Dermis microvascular lymphatic vessel endothelial cell (primary cell): Measurements from ENCODE around the gene SORBS1. TPM values are rescaled to one million over a fixed set of nuclear protein-coding genes. Genes with fewer than 3 reads are reported as not detected.

ENCODE experiments used
- DNase-seq, 2 donors: peaks; one replicate each; pipeline versions ENCODE4 v3.0.0 to v3.0.0-alpha.2; 2010; ENCODE audit warnings: low read depth in 2 of 2
- total RNA-seq: library from RNA; depleted of rRNA; stranded (reverse); fragments of >200 nt; gene quantifications from 2 replicates; pipeline ENCODE4 v1.2.1, GENCODE V29; 2014

The SORBS1 gene
- total RNA-seq, 1 donor from 2014 or later, result 0.77 TPM

DNA sequence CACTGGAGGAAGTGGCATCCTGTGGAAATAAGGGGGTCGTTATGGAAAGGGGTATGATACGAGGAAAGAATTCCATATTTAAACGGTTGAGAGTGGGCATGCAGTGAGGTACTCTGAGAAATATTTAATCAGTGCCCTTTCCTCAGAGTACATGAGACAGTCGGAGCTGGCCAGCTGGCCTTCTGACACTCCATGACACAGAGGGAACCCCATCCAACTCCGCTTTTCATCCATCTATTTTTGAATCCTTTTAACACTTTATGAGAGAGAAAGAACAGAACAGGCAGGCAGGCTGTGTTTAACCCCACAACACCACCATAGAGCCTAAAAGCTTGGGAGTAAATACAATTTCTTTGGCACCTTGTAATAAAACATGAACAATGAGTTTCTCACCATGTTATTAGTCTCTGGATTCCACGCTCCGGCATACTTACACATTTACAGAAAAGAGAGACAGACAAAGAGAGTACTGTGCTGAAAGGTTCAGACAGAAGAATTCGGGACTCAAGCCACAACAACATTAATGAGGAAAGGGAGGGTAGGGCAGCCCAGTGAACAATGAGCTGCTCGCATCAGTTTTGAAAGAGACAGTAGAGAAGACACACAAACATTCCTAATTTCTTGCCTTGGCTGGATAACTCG lies 146.2 kb downstream of the SORBS1 start:
- no peak for DNase-seq

DNA sequence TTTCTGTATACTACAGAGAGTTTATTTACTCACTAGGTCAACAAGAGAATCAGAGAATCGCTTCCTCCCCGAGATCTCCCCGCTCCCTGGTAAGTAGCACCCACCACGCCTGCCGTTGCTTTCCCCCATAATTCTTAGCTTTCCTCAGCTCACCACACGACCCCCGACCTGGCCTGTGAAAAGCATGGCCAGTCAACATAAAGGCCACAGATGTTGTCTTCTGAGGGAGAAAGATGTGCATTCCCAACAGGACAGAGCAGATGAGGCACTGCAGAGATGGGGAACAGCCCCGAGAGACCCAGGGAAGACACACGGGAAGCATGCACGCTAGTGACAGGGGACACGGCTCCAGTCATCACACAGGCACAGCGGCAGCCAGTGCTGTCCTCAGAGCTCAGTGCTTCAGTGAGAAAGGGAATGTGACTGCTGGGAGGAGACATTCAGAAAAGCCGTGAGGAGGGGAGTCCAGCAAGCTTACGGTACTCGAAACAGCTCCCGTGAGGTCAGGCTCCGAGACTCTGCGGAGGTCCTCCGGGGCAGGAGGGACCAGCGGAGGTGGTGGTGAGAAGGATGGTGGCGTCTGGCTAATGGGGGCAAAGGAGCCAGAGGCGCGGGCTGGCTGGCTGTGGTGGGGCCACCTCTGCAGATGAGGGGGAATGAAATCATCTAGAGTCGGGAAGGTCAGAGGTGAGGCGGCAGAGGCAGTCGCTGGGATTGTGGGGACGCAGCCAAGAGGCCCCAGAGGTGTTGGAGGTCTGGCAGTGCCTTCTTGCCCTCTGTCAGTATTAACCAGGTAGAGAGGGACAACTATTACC lies 146.9 kb downstream of the SORBS1 start:
- DNase-seq, result no peak

DNA sequence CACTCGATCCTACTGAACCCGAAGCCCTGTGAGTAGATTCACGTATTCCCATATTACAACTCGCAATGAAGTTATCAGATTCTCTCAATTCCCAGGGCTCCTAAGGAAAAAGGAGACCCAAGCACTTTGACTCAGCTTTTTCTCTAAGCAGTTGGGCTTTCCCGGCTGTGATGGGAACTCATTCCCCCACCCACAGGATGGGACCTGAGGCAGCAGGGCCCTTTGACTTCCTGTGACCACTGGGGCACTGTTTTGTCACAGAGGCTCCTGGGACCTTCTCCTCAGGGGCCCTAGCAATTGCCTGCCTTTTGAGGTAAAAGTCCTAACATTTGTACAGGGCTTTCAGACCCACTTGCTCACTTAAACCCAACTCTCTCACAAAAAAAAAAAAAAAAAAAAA lies 147.6 kb downstream of the SORBS1 start:
- DNase-seq, result no peak

DNA sequence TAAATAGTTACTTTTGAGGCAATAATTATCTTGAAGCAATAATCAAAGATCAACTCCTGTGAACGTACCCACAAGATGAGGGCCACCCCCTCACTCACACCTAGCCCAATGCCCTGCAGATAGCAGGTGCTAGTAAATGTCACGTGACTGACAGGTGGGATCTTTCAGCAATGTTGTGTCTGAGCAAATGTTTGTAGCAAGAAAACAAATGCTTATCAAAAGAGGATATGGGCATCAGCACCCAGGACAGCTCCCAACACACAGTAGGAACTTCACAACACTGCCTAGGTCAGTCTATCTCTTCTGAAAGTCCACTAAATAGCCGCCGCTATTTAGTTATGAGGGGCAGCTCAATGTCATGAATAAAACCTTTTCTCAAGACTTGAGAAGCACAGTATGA lies 149.5 kb downstream of the SORBS1 start:
- DNase-seq, result no peak

DNA sequence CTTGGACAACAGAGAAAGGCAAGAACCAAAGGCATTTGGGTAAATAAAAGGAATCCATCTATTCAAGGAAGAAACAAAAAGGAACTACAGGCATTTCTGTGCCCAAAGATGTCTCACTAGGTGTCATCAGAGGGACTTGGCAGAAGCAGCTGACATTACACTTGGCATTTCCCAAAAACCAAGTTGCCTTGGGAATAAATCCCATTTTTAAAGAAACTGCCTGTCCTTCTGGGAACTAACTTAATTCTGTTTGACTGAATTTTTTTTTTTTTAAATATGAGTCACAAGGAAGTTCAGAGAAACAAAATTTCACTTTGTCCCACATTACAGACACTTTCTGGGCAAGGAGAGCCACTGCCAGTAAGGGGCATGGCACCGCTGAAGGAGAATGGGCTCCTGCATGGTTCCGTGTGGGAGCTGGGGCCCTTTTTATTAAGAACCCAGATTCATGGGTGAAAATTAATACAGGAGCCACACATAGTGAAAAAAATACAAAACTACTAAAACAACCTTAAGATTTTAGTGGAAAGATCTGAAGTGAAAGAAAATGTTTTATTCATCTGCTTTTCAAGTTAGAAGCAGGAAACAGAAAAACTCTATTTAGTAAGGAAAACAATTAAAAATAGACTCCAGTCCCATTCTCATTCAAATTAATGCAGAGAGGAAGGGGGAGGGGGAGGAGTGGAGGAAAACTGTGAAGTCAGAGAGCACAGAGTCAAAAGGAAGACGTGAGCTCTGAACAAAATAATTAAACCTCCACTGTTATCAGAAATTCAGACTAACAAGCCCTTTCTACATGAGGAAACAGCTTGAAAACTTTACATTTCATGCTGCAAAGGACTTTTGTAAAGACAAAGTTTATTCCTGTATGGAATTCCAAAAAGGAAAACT lies 151.9 kb downstream of the SORBS1 start:
- peak in 1 of 2 donors; percentile 17 for DNase-seq

DNA sequence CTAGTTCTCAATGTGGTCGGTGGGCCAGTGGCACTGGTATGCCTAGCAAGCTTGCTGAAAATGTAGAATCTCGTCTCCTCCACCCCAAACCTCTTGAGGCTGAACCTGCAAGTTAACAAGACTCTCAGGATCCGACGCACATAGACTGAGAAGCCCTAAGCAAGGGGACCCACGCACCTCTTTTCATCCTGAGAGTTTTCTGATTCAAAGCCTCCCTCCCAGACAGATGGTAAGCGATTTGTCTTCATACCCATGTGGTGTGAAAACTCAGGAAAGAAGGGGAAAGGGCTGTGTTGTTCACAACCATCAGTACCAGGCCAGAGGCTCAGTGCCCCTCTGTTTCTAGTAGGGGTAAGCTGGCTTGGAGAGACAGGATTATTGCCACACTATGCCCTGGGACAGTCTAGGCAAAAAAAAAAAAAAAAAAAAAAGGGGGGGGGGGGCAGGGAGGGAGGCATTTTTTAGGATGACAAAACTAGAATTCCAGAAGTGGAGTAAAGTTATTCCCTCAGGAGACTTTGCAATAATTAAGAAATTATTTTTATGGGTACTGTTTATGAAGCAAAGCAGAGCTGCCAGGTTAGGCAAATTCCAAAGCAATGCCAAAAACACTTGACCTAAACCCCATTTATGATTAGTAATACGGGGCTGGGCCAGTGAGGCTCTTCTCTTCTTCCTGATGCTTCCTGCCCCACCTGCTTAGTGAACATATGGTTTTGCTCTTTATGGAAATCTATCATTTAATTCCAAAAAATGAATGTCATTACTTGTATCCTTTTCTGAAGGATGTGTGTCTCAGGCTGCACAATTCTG lies 152.8 kb downstream of the SORBS1 start:
- peak in 1 of 2 donors; percentile 6 for DNase-seq

DNA sequence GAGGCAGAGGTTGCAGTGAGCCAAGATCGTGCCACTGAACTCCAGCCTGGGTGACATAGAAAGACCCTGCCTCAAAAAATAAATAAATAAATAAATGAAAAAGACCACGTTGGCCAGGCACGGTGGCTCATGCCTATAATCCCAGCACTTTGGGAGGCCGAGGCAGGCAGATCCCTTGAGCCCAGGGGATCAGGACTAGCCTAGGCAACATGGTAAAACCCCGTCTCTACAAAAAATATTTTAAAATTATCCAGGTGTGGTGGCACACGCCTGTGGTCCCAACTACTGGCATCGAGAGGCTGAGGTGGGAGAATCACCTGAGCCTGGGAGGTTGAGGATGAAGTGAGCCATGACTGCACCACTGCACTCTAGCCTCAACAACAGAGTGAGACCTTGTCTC lies 153.6 kb downstream of the SORBS1 start:
- DNase-seq, result no peak

DNA sequence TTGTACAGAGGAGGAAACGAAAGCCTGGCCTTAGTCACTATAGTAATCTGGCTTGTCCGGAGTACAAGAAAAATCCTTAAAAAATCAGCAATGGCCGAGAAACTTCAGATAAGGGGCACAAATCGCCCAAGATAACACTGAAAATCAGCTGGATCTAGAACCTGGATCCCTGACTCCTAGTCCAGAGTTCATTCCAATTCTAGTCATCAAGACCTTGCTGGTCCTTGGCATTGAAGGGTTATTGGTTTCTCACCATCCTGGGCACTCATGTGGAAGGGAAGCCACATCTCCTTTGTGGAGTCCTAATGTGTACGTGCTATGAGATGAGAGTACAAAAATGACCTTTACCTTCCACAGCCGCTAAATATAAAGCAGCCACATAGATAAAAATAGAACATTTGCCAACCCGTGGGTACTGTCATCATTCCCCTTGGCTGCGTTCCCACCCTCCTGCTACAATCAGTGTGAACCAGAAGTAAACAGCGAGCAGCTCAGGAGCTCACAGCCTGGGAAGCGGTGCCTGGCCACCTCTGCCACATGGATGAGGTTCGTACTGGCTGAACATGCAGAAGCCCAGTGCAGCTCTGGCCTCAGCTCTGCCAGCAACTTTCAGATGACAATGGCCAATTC lies 154.4 kb downstream of the SORBS1 start:
- peak; percentile 77 to 85 for DNase-seq

DNA sequence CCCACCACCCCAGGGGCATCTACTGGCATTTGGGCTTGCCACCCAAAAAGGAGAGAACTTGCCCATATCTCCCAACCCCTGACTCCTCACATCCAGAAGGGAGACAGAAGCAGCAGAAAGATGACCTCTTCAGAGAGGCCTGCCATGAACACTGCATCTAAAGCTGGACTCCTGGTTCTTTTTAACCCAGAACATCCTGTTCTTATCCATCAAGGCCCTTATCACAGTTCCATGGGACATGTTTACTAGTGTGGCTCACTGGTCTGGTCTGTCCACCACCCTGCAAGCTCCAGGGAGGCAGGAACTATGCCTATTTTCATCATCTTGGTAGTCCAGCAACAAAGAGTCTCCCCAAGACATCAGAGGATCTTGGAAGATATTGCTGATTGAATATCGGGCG lies 155.5 kb downstream of the SORBS1 start:
- DNase-seq, result no peak

DNA sequence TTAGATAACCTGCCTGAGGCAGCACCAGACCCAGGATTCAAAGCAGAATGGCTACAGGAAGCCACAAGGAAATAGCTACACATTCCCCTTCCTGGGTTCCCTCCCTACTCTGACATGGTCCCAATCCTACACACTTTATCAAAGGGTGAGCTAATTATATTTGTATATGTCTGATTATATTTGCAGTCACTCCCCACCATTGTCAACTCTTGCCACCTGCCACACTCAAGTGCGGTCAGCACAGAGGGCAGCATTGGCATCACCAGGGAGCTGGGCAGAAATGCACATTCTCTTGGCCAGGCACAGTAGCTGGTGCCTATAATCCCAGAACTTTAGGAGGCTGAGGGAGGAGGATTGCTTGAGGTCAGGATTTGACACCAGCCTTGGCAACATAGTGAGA lies 156.3 kb downstream of the SORBS1 start:
- no peak for DNase-seq

DNA sequence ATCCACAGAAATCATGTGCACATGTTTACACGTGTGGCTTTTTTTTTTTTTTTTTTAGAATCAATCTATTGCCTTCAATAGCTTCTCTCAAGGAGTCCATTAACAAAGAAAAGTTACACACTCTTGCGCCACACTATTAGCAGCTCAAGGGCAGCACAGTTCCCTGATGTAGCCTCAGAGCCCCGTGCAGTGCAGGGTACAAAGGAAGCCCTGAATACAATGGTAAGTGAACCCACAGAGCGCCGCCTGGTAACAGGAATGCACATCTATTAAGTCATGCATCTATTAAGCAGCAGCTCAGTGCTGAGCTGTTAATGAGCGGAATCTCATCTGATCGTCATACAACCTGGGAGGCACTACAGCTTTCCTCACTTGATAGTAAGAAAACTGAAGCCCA lies 156.7 kb downstream of the SORBS1 start:
- no peak for DNase-seq

DNA sequence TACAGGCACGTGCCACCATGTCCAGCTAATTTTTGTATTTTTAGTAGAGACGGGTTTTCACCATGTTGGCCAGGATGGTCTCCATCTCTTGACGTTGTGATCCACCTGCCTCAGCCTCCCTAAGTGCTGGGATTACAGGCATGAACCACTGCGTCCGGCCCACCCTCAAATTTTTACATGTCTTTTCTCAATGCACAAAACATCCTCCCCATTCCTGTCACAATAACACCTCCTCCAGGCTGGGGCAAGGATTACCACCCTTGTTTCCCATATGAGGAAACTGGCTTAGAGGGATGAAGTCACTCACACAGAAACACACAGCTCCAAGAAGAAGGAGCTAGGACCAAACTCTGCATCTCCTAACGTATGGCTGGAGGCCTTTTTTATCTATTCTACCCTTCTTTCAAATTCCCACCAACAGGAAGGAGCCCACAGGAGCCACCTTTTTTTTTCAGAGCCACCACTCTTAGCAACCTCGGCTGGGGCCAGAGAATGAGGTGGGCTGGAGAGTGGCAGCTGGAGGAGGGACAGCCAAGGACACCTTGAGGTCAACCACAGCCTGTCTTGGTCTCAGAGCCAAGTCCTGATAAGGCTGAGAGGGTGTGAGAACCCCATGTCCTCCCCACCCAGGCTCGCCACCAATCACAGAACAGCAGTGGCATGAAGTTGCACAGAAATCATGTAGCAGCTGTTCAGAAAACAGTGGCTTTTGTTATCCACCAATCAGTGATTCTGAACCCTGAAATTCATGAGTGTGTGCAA lies 157.3 kb downstream of the SORBS1 start:
- DNase-seq, result no peak

DNA sequence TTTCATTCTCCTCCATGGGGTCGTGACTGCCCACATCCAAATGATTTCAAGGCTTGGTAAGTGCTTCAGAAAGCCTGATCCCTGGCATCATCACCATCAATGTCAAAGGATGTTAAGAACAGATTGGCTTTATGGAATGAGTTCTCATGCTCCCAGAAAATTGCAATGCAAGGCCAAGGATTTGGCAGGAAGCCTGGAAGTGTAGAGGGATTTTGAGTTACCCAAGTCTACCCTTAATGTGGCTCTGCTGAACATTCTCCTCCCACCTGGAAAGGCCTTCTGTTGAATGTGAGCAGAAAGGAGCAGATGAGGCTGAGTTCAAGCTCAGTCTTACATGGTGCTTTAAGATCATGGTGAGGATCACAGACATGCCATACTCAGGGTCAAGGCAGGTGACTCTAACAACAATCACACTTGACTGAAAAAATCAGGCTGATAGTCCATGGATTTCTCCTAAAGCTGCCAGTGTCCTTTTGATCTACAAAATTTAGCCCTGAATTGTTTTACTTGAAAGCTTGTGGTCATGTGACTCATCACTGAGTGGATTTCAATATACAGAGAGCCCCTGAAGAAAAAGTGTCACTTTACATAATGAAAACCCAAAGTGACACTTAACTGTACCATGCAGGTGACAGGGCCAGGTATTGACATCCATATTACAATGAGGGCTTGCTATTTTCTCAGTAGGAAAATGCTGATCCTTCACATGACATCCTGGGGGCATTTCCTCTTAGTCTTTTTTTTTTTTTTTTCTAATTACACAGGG lies 159.3 kb downstream of the SORBS1 start:
- no peak for DNase-seq

DNA sequence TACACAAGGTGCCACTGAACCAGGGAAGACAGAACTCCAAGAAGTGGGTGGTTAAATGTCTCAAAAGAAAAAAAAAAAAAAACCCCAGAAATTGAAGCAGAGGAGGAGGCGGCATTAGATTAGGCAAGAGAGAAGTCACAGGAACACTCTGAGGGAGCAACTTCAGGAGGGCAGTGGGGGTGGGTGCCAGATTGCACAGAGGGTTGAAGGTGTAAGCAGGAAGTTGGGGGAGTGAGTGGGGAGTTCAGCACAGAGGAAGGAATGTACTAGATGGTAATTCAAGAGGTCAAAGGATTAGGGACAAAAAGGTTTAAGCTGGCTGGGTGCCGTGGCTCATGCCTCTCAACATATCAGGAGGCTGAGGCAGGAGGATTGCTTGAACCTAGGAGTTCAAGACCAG lies 160.4 kb downstream of the SORBS1 start:
- no peak for DNase-seq

DNA sequence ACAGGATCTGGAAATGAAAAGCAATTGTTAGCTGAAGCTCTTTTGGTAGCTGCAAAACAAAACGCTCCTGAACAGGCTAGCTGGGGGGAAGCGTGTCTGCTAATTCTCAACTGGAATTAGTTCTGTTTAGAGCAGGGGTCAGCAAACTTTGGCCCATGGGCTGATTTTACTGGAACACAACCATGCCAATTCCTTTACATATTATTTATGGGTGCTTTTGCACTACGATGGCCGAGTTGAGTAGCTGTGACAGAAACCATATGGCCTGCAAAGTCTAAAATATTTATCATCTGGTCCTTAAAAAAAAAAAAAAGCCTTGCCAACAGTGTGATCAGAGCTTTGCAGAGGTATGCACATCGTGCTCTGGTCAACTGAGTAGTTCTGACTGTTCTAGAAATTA lies 162.0 kb downstream of the SORBS1 start:
- no peak for DNase-seq

DNA sequence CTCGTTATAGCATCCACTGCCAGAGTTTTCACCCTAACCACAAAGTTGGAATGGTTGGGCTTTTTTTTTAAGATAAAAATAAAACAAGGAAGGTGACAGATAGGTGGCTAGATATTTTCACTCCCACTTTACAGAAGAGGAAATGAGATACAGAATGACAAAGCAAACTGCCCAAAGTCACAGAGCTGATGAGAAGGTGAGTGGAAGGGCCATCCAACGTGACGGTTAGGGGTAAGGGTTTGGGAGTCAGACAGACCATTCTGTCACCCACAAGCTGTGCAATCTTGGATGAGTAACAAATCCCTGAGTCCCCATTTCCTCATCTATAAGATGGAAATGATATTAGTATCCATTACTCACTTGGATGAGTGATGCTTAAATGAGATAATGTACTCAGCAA lies 163.4 kb downstream of the SORBS1 start:
- DNase-seq, result no peak

DNA sequence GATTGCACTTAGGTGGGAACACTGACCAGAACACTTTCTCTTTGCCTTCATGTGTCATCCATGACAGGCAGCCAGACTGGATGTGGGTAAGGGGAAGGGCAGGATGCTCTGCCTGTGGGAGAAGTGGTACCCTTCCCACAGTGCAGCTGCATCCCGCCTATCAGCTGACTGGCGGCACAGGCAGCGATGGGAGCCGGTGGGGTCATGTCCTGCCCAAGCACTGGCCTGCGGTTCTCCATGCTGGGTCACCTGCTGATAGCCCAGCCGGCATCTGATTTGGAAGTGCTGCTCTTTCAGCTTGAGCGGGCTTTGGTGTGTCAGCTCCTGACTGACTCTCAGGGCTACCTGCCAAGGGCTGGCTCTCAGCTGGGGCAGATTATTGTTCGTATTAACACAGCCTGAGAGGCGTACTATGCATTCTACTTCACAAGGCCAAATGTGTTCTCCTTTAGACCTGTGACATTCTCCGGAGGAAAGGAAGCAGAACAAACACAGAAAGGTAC lies 165.2 kb downstream of the SORBS1 start:
- DNase-seq, result no peak

DNA sequence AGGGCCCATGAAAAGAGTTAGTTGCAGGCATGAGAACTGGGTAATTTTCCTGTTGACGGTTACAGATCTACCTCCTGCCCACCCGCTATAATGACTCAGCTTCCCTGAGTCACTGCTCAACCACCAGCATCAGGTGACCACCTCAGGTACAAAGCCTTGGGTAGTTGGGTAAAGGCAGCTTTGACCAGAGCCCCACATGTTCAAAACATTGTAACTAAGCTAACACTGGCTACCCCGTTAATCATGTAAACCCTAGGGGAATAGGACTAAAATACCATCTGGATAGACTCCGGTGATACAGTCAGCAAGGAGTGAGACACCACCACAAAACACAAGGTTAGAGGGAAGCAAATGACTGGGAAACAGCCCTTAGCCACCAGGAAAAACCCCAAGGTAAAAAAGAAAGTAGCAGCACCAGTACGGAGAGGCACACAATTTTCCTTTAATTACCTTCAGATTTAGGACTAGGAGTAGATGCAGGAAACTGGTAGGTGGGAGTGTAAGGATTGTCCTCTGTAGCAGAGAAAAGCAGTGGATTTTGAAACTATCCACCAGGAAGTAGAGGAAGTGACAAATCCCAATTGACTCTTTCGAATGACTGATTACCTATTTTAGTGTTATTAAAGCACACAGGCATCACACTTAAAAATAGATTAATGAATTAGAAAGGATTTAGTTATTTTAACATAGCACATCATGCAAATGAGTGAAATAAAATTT lies 166.8 kb downstream of the SORBS1 start:
- peak in 1 of 2 donors; percentile 73 for DNase-seq
